ENCODE data around the gene FA2H.

The FA2H gene

GRCh38 chr16:74743668-74744299 is 30.8 kb downstream of the FA2H start:
- H3K36me3 ChIP-seq (ENCODE audit: insufficient read depth, low read length) = no peaks in the 10 kb centered on the region
- no peak for ATAC-seq (ENCODE audit: insufficient read depth, low read depth)
- no peak overlapping the region for H3K4me3 ChIP-seq (ENCODE audit: low read depth in 1 of 2, low read length in 2 of 2)
- no peaks in the 10 kb centered on the region for H3K79me2 ChIP-seq (ENCODE audit: insufficient read depth, low read length)
- no peak overlapping the region for H3K4me2 ChIP-seq (ENCODE audit: insufficient read depth, low read length)
- H3K27ac ChIP-seq (ENCODE audit: low read length) = no peak overlapping the region
- H3K4me1 ChIP-seq (ENCODE audit: insufficient read depth, low read length) = 0 out of 2 replicates have a peak, but pooled peaks cover 2% of the 10 kb centered on the region
- no peak for DNase-seq
- H2AFZ ChIP-seq (ENCODE audit: low read depth, low read length) = no peak overlapping the region
- H3K9ac ChIP-seq (ENCODE audit: low read depth, low read length) = no peak overlapping the region
- H4K20me1 ChIP-seq (ENCODE audit: insufficient read depth, low read length) = no peaks in the 10 kb centered on the region; the same call in 1 of the 2 replicates
- H3K9me3 ChIP-seq (ENCODE audit: insufficient read depth, low read length, severe bottlenecking) = no peaks in the 10 kb centered on the region
- no peaks in the 10 kb centered on the region for H3K27me3 ChIP-seq (ENCODE audit: insufficient read depth, low read length, poor library complexity)
- TF ChIP-seq CTCF (IDR thresholded peaks at IDR 0.05; ENCODE audit: borderline replicate concordance, extremely low read depth, low read length, poor library complexity, severe bottlenecking) (no peak), EZH2 (IDR thresholded peaks at IDR 0.05; ENCODE audit: borderline replicate concordance, low read depth, low read length, severe bottlenecking) (no peak)

GRCh38 chr16:74743045-74743667 is 31.5 kb downstream of the FA2H start:
- Histone ChIP-seq H3K27me3 (ENCODE audit: insufficient read depth, low read length, poor library complexity) (no peaks in the 10 kb centered on the region), H3K36me3 (ENCODE audit: insufficient read depth, low read length) (no peaks in the 10 kb centered on the region), H3K4me2 (ENCODE audit: insufficient read depth, low read length) (no peak overlapping the region), H3K9ac (ENCODE audit: low read depth, low read length) (no peak overlapping the region), H2AFZ (ENCODE audit: low read depth, low read length) (no peak overlapping the region), H3K4me3 (ENCODE audit: low read depth in 1 of 2, low read length in 2 of 2) (no peak overlapping the region), H3K79me2 (ENCODE audit: insufficient read depth, low read length) (no peaks in the 10 kb centered on the region), H4K20me1 (ENCODE audit: insufficient read depth, low read length) (no peaks in the 10 kb centered on the region; the same call in 1 of the 2 replicates), H3K4me1 (ENCODE audit: insufficient read depth, low read length) (0 out of 2 replicates have a peak, but pooled peaks cover 2% of the 10 kb centered on the region), H3K27ac (ENCODE audit: low read length) (no peak overlapping the region), H3K9me3 (ENCODE audit: insufficient read depth, low read length, severe bottlenecking) (no peaks in the 10 kb centered on the region)
- ATAC-seq (ENCODE audit: insufficient read depth, low read depth) = no peak
- DNase-seq = no peak
- no peak for TF ChIP-seq CTCF (IDR thresholded peaks at IDR 0.05; ENCODE audit: borderline replicate concordance, extremely low read depth, low read length, poor library complexity, severe bottlenecking)
- no peak for TF ChIP-seq EZH2 (IDR thresholded peaks at IDR 0.05; ENCODE audit: borderline replicate concordance, low read depth, low read length, severe bottlenecking)

DNA sequence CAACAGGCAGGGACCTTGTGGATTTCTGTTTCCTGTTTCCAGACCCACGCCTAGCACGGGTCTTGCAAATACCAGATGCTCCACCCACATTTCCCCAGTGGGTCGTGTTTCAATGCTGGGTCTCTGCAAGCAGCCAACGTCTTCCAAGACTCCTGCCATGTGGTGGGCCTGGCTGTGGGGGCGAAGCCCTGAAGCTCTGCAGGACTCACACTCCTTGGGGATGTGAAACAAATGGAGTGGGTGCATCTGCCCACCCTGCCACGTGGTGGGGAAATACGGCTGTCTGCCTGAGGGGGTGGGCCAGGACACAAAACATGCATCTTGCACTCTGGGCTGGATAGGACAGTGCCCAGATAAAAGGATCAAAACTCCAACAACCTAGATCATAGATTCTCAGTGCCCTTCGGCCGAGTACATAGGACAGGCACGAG is 32.6 kb downstream of the FA2H start:
- H3K27ac ChIP-seq (ENCODE audit: low read length) = no peak overlapping the region
- no peaks in the 10 kb centered on the region; the same call in 1 of the 2 replicates for H4K20me1 ChIP-seq (ENCODE audit: insufficient read depth, low read length)
- H3K4me3 ChIP-seq (ENCODE audit: low read depth in 1 of 2, low read length in 2 of 2) = no peak overlapping the region
- H3K36me3 ChIP-seq (ENCODE audit: insufficient read depth, low read length) = no peaks in the 10 kb centered on the region
- no peaks in the 10 kb centered on the region for H3K27me3 ChIP-seq (ENCODE audit: insufficient read depth, low read length, poor library complexity)
- ATAC-seq (ENCODE audit: insufficient read depth, low read depth) = no peak
- 0 out of 2 replicates have a peak, but pooled peaks cover 2% of the 10 kb centered on the region for H3K4me1 ChIP-seq (ENCODE audit: insufficient read depth, low read length)
- no peak for TF ChIP-seq CTCF (IDR thresholded peaks at IDR 0.05; ENCODE audit: borderline replicate concordance, extremely low read depth, low read length, poor library complexity, severe bottlenecking)
- no peak for TF ChIP-seq EZH2 (IDR thresholded peaks at IDR 0.05; ENCODE audit: borderline replicate concordance, low read depth, low read length, severe bottlenecking)
- H3K79me2 ChIP-seq (ENCODE audit: insufficient read depth, low read length) = no peaks in the 10 kb centered on the region
- no peak for DNase-seq
- H3K9me3 ChIP-seq (ENCODE audit: insufficient read depth, low read length, severe bottlenecking) = no peaks in the 10 kb centered on the region
- peak overlapping the region; percentile 7; the same call in 1 of the 2 replicates for H2AFZ ChIP-seq (ENCODE audit: low read depth, low read length)
- no peak overlapping the region for H3K4me2 ChIP-seq (ENCODE audit: insufficient read depth, low read length)
- H3K9ac ChIP-seq (ENCODE audit: low read depth, low read length) = no peak overlapping the region
